ENCODE results near the gene GALNT2. TPM values are rescaled to one million over a fixed set of nuclear protein-coding genes. Genes with fewer than 3 reads are reported as not detected.
A peak's percentile ranks its signal among the peaks of the same experiment; 100 is the strongest.

Gene GALNT2
- total and polyA plus RNA-seq, 2 of the 13 experiments (the other 11 are each of a cell fraction or from before 2014, with no cell fraction given): 39.3 to 39.6 TPM

DNA sequence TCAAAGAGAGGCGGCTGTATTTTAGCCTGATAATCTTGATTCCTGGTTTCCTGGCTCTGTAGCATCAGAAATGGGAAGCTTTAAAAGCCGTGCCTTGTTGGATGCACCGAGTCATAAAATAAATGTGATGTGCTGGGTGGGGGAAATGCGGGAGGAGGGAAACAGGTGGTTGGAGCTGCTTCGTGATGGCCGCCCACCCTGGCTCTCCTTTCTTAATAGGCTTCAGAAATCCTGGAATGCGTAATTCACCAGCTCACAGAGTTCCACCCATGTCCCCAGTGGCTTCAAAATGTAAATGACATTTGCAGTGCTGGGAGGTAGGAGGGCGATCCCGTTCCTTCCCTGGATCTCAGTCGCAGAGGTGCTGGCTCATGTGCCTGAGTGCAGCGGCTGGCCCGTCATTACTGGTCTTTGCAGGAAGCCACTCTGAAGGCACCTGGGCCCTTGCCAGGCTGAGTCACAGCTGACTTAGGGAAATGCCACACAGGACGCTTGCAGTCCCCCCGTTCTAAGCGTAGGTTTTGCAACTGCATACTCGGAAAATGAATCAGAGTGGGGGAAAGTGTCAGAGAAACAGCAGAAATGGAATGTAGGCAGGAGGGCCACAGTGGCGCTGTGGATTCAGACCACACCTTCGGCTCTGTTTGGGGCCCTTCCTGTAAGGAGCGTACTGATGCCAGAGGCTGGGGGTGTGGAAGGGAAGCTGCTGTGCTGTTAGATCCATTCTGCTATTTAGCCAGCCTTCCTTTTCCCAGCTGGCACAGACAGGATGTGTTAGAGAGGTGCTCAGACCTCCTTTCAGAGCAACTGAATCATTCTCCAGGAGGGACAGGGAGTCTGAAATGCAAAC lies 37.6 kb downstream of the GALNT2 start (continued):
- TF ChIP-seq ZSCAN21 (CRISPR knock-in tag; IDR thresholded peaks at IDR 0.05; ENCODE audit: borderline replicate concordance) (no peak), FIP1L1 (IDR thresholded peaks at IDR 0.05; ENCODE audit: borderline replicate concordance, insufficient read depth, low read depth, low read length) (no peak), EED (CRISPR knock-in tag; IDR thresholded peaks at IDR 0.05) (no peak), AGO2 (optimal IDR thresholded peaks at IDR 0.05; ENCODE audit: low read depth, low read length) (no peak), ZBTB8A (CRISPR knock-in tag; IDR thresholded peaks at IDR 0.05; ENCODE audit: borderline replicate concordance, low read depth) (no peak), ZNF24 (IDR thresholded peaks at IDR 0.05) (no peak), ZNF713 (CRISPR knock-in tag; IDR thresholded peaks at IDR 0.05) (no peak), GZF1 (CRISPR knock-in tag; IDR thresholded peaks at IDR 0.05) (no peak), NKX3-1 (CRISPR knock-in tag; IDR thresholded peaks at IDR 0.05) (no peak), RARG (CRISPR knock-in tag; IDR thresholded peaks at IDR 0.05; ENCODE audit: low read depth) (no peak; the same call in 1 of the 2 replicates), ZMAT3 (CRISPR knock-in tag; conservative IDR thresholded peaks at IDR 0.05) (no peak), NFKBIZ (CRISPR knock-in tag; IDR thresholded peaks at IDR 0.05) (0 out of 2 replicates have a peak, but pooled peaks have one; percentile 30), ZSCAN31 (CRISPR knock-in tag; IDR thresholded peaks at IDR 0.05; ENCODE audit: low read depth) (no peak; the same call in 1 of the 2 replicates), ZNF329 (CRISPR knock-in tag; IDR thresholded peaks at IDR 0.05; ENCODE audit: low read depth) (no peak), ZNF335 (CRISPR knock-in tag; IDR thresholded peaks at IDR 0.05) (no peak), NFYC (CRISPR knock-in tag; IDR thresholded peaks at IDR 0.05) (no peak), EEA1 (CRISPR knock-in tag; IDR thresholded peaks at IDR 0.05; ENCODE audit: borderline replicate concordance) (no peak)
- TF ChIP-seq, protein P1, sequence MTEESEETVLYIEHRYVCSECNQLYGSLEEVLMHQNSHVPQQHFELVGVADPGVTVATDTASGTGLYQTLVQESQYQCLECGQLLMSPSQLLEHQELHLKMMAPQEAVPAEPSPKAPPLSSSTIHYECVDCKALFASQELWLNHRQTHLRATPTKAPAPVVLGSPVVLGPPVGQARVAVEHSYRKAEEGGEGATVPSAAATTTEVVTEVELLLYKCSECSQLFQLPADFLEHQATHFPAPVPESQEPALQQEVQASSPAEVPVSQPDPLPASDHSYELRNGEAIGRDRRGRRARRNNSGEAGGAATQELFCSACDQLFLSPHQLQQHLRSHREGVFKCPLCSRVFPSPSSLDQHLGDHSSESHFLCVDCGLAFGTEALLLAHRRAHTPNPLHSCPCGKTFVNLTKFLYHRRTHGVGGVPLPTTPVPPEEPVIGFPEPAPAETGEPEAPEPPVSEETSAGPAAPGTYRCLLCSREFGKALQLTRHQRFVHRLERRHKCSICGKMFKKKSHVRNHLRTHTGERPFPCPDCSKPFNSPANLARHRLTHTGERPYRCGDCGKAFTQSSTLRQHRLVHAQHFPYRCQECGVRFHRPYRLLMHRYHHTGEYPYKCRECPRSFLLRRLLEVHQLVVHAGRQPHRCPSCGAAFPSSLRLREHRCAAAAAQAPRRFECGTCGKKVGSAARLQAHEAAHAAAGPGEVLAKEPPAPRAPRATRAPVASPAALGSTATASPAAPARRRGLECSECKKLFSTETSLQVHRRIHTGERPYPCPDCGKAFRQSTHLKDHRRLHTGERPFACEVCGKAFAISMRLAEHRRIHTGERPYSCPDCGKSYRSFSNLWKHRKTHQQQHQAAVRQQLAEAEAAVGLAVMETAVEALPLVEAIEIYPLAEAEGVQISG (CRISPR knock-in tag; IDR thresholded peaks at IDR 0.05): no peak; the same call in 1 of the 2 replicates
- TF ChIP-seq, protein P2, sequence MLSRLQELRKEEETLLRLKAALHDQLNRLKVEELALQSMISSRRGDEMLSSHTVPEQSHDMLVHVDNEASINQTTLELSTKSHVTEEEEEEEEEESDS (CRISPR knock-in tag; IDR thresholded peaks at IDR 0.05; ENCODE audit: borderline replicate concordance): no peak
- TF ChIP-seq, protein P3, sequence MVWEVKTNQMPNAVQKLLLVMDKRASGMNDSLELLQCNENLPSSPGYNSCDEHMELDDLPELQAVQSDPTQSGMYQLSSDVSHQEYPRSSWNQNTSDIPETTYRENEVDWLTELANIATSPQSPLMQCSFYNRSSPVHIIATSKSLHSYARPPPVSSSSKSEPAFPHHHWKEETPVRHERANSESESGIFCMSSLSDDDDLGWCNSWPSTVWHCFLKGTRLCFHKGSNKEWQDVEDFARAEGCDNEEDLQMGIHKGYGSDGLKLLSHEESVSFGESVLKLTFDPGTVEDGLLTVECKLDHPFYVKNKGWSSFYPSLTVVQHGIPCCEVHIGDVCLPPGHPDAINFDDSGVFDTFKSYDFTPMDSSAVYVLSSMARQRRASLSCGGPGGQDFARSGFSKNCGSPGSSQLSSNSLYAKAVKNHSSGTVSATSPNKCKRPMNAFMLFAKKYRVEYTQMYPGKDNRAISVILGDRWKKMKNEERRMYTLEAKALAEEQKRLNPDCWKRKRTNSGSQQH (CRISPR knock-in tag; IDR thresholded peaks at IDR 0.05; ENCODE audit: low read depth): peak; percentile 69; the same call in 1 of the 2 replicates
- TF ChIP-seq, protein P4, sequence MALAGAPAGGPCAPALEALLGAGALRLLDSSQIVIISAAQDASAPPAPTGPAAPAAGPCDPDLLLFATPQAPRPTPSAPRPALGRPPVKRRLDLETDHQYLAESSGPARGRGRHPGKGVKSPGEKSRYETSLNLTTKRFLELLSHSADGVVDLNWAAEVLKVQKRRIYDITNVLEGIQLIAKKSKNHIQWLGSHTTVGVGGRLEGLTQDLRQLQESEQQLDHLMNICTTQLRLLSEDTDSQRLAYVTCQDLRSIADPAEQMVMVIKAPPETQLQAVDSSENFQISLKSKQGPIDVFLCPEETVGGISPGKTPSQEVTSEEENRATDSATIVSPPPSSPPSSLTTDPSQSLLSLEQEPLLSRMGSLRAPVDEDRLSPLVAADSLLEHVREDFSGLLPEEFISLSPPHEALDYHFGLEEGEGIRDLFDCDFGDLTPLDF (CRISPR knock-in tag; IDR thresholded peaks at IDR 0.05): no peak
- TF ChIP-seq, protein P5, sequence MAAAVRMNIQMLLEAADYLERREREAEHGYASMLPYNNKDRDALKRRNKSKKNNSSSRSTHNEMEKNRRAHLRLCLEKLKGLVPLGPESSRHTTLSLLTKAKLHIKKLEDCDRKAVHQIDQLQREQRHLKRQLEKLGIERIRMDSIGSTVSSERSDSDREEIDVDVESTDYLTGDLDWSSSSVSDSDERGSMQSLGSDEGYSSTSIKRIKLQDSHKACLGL (CRISPR knock-in tag; IDR thresholded peaks at IDR 0.05): 0 out of 2 replicates have a peak, but pooled peaks have one; percentile 29

All from HepG2 (cell line).